Neuronal stem cell (in vitro differentiated cells): ENCODE measurements around the gene NR3C2.

Source experiments
- DNase-seq: peaks from one replicate; pipeline ENCODE4 v3.0.0-alpha.2; 2013; ENCODE audit warnings: low spot score
- H2AFZ ChIP-seq: one replicate; pipeline ENCODE4 v1.6.1; 2013; ENCODE audit warnings: mild to moderate bottlenecking, low read length, inconsistent platforms
- H2AK5ac ChIP-seq: 2 replicates; pipeline ENCODE4 v1.6.1; 2013; ENCODE audit warnings: low read depth, mild to moderate bottlenecking, inconsistent platforms, low read length, moderate library complexity, mixed read lengths
- H2BK120ac ChIP-seq: 2 replicates; pipeline ENCODE4 v1.6.1; 2013; ENCODE audit warnings: low read depth, mild to moderate bottlenecking, inconsistent platforms, low read length, moderate library complexity, mixed read lengths
- H2BK12ac ChIP-seq: one replicate; pipeline ENCODE4 v1.6.1; 2013; ENCODE audit warnings: low read length, inconsistent platforms
- H2BK15ac ChIP-seq: 2 replicates; pipeline ENCODE4 v1.6.1; 2013; ENCODE audit warnings: mild to moderate bottlenecking, low read length, inconsistent platforms, mixed read lengths
- H2BK5ac ChIP-seq: one replicate; pipeline ENCODE4 v1.6.1; 2013; ENCODE audit warnings: inconsistent platforms, mild to moderate bottlenecking, low read length, moderate library complexity
- H3K14ac ChIP-seq: one replicate; pipeline ENCODE4 v1.6.1; 2013; ENCODE audit warnings: low read length, inconsistent platforms
- H3K18ac ChIP-seq: 2 replicates; pipeline ENCODE4 v1.6.1; 2013; ENCODE audit warnings: low read length, inconsistent platforms
- H3K23ac ChIP-seq: 2 replicates; pipeline ENCODE4 v1.6.1; 2013; ENCODE audit warnings: low read depth, mild to moderate bottlenecking, mixed read lengths, low read length, inconsistent platforms; ENCODE audit not compliant: poor library complexity
- H3K27ac ChIP-seq: replicated peaks from 3 replicates; pipeline ENCODE4 v1.5.1; 2013; ENCODE audit warnings: low read length, inconsistent platforms
- H3K27me3 ChIP-seq, 3 experiments: 2 replicates each; pipeline ENCODE4 v1.6.1; 2013; ENCODE audit warnings: low read length in 3 of 3, mild to moderate bottlenecking in 2 of 3, inconsistent platforms in 1 of 3, low read depth in 1 of 3, mixed read lengths in 1 of 3, moderate library complexity in 1 of 3; ENCODE audit not compliant: control insufficient read depth in 3 of 3, insufficient read depth in 3 of 3
- H3K36me3 ChIP-seq, 2 donors: replicated peaks in 1 of 2; 2 replicates each; pipeline ENCODE4 v1.6.1; 2013; ENCODE audit warnings: low read length in 2 of 2; ENCODE audit not compliant: control insufficient read depth in 2 of 2, insufficient read depth in 2 of 2
- H3K4ac ChIP-seq: 2 replicates; pipeline ENCODE4 v1.6.1; 2013; ENCODE audit warnings: inconsistent platforms, mild to moderate bottlenecking, low read length, moderate library complexity
- H3K4me1 ChIP-seq, 2 donors: 1 replicate in 1 of 2; 2 replicates in 1 of 2; pipeline ENCODE4 v1.6.1; 2013; ENCODE audit warnings: low read length in 2 of 2, low read depth in 1 of 2; ENCODE audit not compliant: control insufficient read depth in 2 of 2, insufficient read depth in 1 of 2
- H3K4me2 ChIP-seq: one replicate; pipeline ENCODE4 v1.6.1; 2013; ENCODE audit warnings: mild to moderate bottlenecking, low read length, inconsistent platforms; ENCODE audit not compliant: insufficient read depth, poor library complexity, severe bottlenecking
- H3K4me3 ChIP-seq, 2 donors: 2 replicates each; pipeline ENCODE4 v1.5.1; 2013; ENCODE audit warnings: low read length in 2 of 2, mild to moderate bottlenecking in 2 of 2, inconsistent platforms in 1 of 2, moderate library complexity in 1 of 2
- H3K79me1 ChIP-seq: one replicate; pipeline ENCODE4 v1.6.1; 2013; ENCODE audit warnings: low read depth, mild to moderate bottlenecking, inconsistent platforms, low read length, moderate library complexity
- H3K9ac ChIP-seq: one replicate; pipeline ENCODE4 v1.6.1; 2013; ENCODE audit warnings: mild to moderate bottlenecking, low read depth, low read length, inconsistent platforms; ENCODE audit not compliant: poor library complexity
- H3K9me3 ChIP-seq, 2 donors: replicated peaks in 1 of 2; 2 replicates each; pipeline versions ENCODE3 to v1.6.1; 2013; ENCODE audit warnings: low read length in 2 of 2, mild to moderate bottlenecking in 2 of 2, inconsistent platforms in 1 of 2, low read depth in 1 of 2, mixed read lengths in 1 of 2, moderate library complexity in 1 of 2; ENCODE audit not compliant: control insufficient read depth in 2 of 2, insufficient read depth in 1 of 2
- H4K8ac ChIP-seq: one replicate; pipeline ENCODE4 v1.6.1; 2013; ENCODE audit warnings: low read depth, mild to moderate bottlenecking, inconsistent platforms, low read length, moderate library complexity
- H4K91ac ChIP-seq: one replicate; pipeline ENCODE4 v1.6.1; 2013; ENCODE audit warnings: low read length, low read depth, mild to moderate bottlenecking, inconsistent platforms; ENCODE audit not compliant: poor library complexity
- WGBS, 2 donors: extraction: QIAGEN DNeasy Blood & Tissue Kit; methylation state at CpG; one replicate each; pipeline ENCODE4 v1.1.7; 2013; ENCODE audit warnings: missing lambda C conversion rate in 2 of 2, mixed read lengths in 1 of 2; ENCODE audit not compliant: insufficient read length in 2 of 2, insufficient replicate concordance in 1 of 2; ENCODE audit errors: extremely low coverage in 2 of 2; 5-methylcytosine and 5-hydroxymethylcytosine counted together

The NR3C2 gene

DNA sequence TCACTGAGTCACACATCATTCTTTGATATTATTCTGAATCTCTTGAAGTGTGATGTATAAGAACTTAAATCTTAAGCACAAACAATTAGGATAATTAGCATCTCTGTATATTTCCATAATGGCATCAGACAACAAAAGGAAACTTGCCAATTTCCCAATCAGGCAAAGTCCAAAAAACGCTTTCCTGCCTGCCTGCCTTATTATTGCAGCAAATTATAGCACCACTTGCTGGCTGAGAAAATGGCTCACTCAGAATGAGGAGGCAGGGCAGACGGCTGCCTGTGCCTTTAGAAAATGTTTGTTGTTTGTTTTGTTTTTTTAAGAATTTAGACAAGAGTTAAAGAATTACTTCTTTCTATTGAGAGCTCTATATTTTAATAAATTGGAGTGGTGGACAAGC is 27.7 kb upstream of the NR3C2 start:
- no peak for DNase-seq
- no peak overlapping the region for H3K4me3 ChIP-seq
- H4K91ac ChIP-seq, result no peak overlapping the region
- H3K4ac ChIP-seq, result no peak overlapping the region
- H2BK15ac ChIP-seq, result no peak overlapping the region
- WGBS, 2 donors, result no CpG with 5 or more reads among the region's 2 CpGs
- H3K79me1 ChIP-seq, result no peaks in the 10 kb centered on the region
- H2AFZ ChIP-seq, result no peak overlapping the region
- H2BK5ac ChIP-seq, result no peak overlapping the region
- H3K4me2 ChIP-seq, result no peak overlapping the region
- no peaks in the 10 kb centered on the region for H3K27me3 ChIP-seq
- H3K14ac ChIP-seq, result no peak overlapping the region
- no peak overlapping the region for H2BK120ac ChIP-seq
- H2AK5ac ChIP-seq, result no peak overlapping the region
- no peaks in the 10 kb centered on the region for H3K4me1 ChIP-seq
- H2BK12ac ChIP-seq, result no peak overlapping the region
- no peak overlapping the region for H3K9ac ChIP-seq
- no peak overlapping the region for H4K8ac ChIP-seq
- no peak overlapping the region for H3K27ac ChIP-seq
- H3K36me3 ChIP-seq, result no peaks in the 10 kb centered on the region
- H3K9me3 ChIP-seq, result no peaks in the 10 kb centered on the region
- no peak overlapping the region for H3K23ac ChIP-seq
- no peak overlapping the region for H3K18ac ChIP-seq

- Histone ChIP-seq H3K79me1 (no peaks in the 10 kb centered on the region), H3K36me3 (no peaks in the 10 kb centered on the region), H2BK12ac (no peak overlapping the region), H2AK5ac (no peak overlapping the region), H3K23ac (no peak overlapping the region), H3K14ac (no peak overlapping the region), H3K18ac (no peak overlapping the region), H4K8ac (no peak overlapping the region), H3K27me3 (no peaks in the 10 kb centered on the region), H2BK5ac (no peak overlapping the region), H3K4me3 (no peak overlapping the region), H3K4me2 (no peak overlapping the region), H2BK120ac (no peak overlapping the region), H3K9ac (no peak overlapping the region), H3K4ac (no peak overlapping the region), H3K9me3 (no peaks in the 10 kb centered on the region), H4K91ac (no peak overlapping the region), H2BK15ac (no peak overlapping the region), H3K4me1 (no peaks in the 10 kb centered on the region), H2AFZ (no peak overlapping the region), H3K27ac (no peak overlapping the region)
- DNase-seq, result no peak
Measured at GRCh38 chr4:148454835-148455234, 12.6 kb upstream of the NR3C2 start.

GRCh38 chr4:148453833-148454232 is 11.6 kb upstream of the NR3C2 start:
- no peak overlapping the region for H4K8ac ChIP-seq
- no CpG with 5 or more reads among the region's 4 CpGs for WGBS, 2 donors

GRCh38 chr4:148452970-148453369 is 10.8 kb upstream of the NR3C2 start:
- Histone ChIP-seq H3K27ac (no peak overlapping the region), H3K79me1 (no peaks in the 10 kb centered on the region), H4K8ac (no peak overlapping the region), H2BK120ac (no peak overlapping the region), H4K91ac (no peak overlapping the region), H3K27me3 (no peaks in the 10 kb centered on the region), H3K9me3 (no peaks in the 10 kb centered on the region), H2BK5ac (no peak overlapping the region), H3K18ac (no peak overlapping the region), H2BK12ac (no peak overlapping the region), H2AK5ac (no peak overlapping the region), H3K4ac (no peak overlapping the region), H3K14ac (no peak overlapping the region), H2BK15ac (no peak overlapping the region), H3K4me2 (no peak overlapping the region), H2AFZ (no peak overlapping the region), H3K4me1 (no peaks in the 10 kb centered on the region), H3K23ac (no peak overlapping the region), H3K36me3 (no peaks in the 10 kb centered on the region), H3K4me3 (no peak overlapping the region), H3K9ac (no peak overlapping the region)
- DNase-seq, result no peak
- no CpG with 5 or more reads among the region's 1 CpG for WGBS, 2 donors

More at GRCh38 chr4:148453833-148454232, 11.6 kb upstream of the NR3C2 start:
- H4K91ac ChIP-seq, result no peak overlapping the region
- H2BK12ac ChIP-seq, result no peak overlapping the region
- H3K4me1 ChIP-seq, result no peaks in the 10 kb centered on the region
- no peak overlapping the region for H2AK5ac ChIP-seq
- no peak overlapping the region for H3K4me2 ChIP-seq
- no peak overlapping the region for H2AFZ ChIP-seq
- no peak overlapping the region for H3K4me3 ChIP-seq
- DNase-seq, result no peak
- no peak overlapping the region for H3K18ac ChIP-seq
- H3K23ac ChIP-seq, result no peak overlapping the region
- H3K4ac ChIP-seq, result no peak overlapping the region
- H3K79me1 ChIP-seq, result no peaks in the 10 kb centered on the region
- no peaks in the 10 kb centered on the region for H3K36me3 ChIP-seq
- no peaks in the 10 kb centered on the region for H3K27me3 ChIP-seq
- H3K9ac ChIP-seq, result no peak overlapping the region
- no peak overlapping the region for H2BK5ac ChIP-seq
- H2BK120ac ChIP-seq, result no peak overlapping the region
- no peak overlapping the region for H2BK15ac ChIP-seq
- no peak overlapping the region for H3K27ac ChIP-seq
- no peak overlapping the region for H3K14ac ChIP-seq
- no peaks in the 10 kb centered on the region for H3K9me3 ChIP-seq
